CD14-positive monocyte (primary cell): Measurements from ENCODE around the gene KHK. TPM values are rescaled to one million over a fixed set of nuclear protein-coding genes. Genes with fewer than 3 reads are reported as not detected.

Experiments
- DNase-seq, 3 donors: peaks; one replicate each; pipeline ENCODE4 v3.0.0-alpha.2; 2011 to 2022
- H2AFZ ChIP-seq: 2 replicates; pipeline ENCODE4 v1.6.0; 2012; ENCODE audit warnings: mild to moderate bottlenecking, low read depth, low read length, inconsistent platforms; ENCODE audit not compliant: insufficient read depth, poor library complexity, severe bottlenecking
- H3K27ac ChIP-seq, 2 donors: 1 replicate in 1 of 2; 2 replicates in 1 of 2; pipeline ENCODE4 v1.5.1; 2012 to 2013; ENCODE audit warnings: low read length in 2 of 2, control low read depth in 1 of 2, inconsistent platforms in 1 of 2, low read depth in 1 of 2, mild to moderate bottlenecking in 1 of 2
- H3K27me3 ChIP-seq, 2 donors: one replicate each; pipeline versions ENCODE4 v1.6.0 to v1.6.1; 2011 to 2013; ENCODE audit warnings: low read length in 2 of 2; ENCODE audit not compliant: control insufficient read depth in 2 of 2, insufficient read depth in 2 of 2
- H3K36me3 ChIP-seq, 2 donors: replicated peaks in 1 of 2; 1 replicate in 1 of 2; 2 replicates in 1 of 2; pipeline versions ENCODE4 v1.5.1 to v1.6.1; 2012 to 2013; ENCODE audit warnings: low read length in 2 of 2, control low read depth in 1 of 2, inconsistent platforms in 1 of 2, mild to moderate bottlenecking in 1 of 2; ENCODE audit not compliant: insufficient read depth in 2 of 2, control insufficient read depth in 1 of 2
- H3K4me1 ChIP-seq, 2 donors: 1 replicate in 1 of 2; 2 replicates in 1 of 2; pipeline versions ENCODE4 v1.5.1 to v1.6.1; 2012 to 2013; ENCODE audit warnings: low read length in 2 of 2, control low read depth in 1 of 2, inconsistent platforms in 1 of 2, mild to moderate bottlenecking in 1 of 2, moderate library complexity in 1 of 2; ENCODE audit not compliant: insufficient read depth in 2 of 2, control insufficient read depth in 1 of 2
- H3K4me2 ChIP-seq: replicated peaks from 2 replicates; pipeline ENCODE3; 2012; ENCODE audit warnings: low read length, moderate library complexity, mild to moderate bottlenecking; ENCODE audit not compliant: poor library complexity, severe bottlenecking; ENCODE audit errors: extremely low read depth
- H3K4me3 ChIP-seq, 3 experiments: fragments of 200-600 bp in 1 of 3; sonication (generic) in 1 of 3; replicated peaks in 1 of 3; 1 replicate in 2 of 3; 2 replicates in 1 of 3; pipeline ENCODE4 v1.5.1; 2011 to 2013; ENCODE audit warnings: low read length in 3 of 3, mild to moderate bottlenecking in 3 of 3, control low read depth in 2 of 3, low read depth in 2 of 3, inconsistent platforms in 1 of 3, moderate library complexity in 1 of 3
- H3K79me2 ChIP-seq: 2 replicates; pipeline ENCODE4 v1.6.0; 2012; ENCODE audit warnings: mild to moderate bottlenecking, control low read depth, inconsistent platforms, low read length, moderate library complexity; ENCODE audit not compliant: insufficient read depth
- H3K9ac ChIP-seq: 2 replicates; pipeline ENCODE4 v1.6.0; 2017; ENCODE audit warnings: low read length, mild to moderate bottlenecking; ENCODE audit not compliant: insufficient read depth, poor library complexity, severe bottlenecking
- H3K9me3 ChIP-seq, 2 donors: replicated peaks in 1 of 2; 1 replicate in 1 of 2; 2 replicates in 1 of 2; pipeline versions ENCODE4 v1.5.1 to v1.6.1; 2012 to 2013; ENCODE audit warnings: low read length in 2 of 2, control low read depth in 1 of 2; ENCODE audit not compliant: control insufficient read depth in 1 of 2, insufficient read depth in 1 of 2
- H4K20me1 ChIP-seq: 2 replicates; pipeline ENCODE4 v1.6.0; 2012; ENCODE audit warnings: mild to moderate bottlenecking, low read length, control low read depth, moderate library complexity; ENCODE audit not compliant: insufficient read depth
- H3K27ac Mint-ChIP-seq, 7 donors: one replicate each; pipeline ENCODE4 v1.8.0; 2020; ENCODE audit warnings: mild to moderate bottlenecking in 7 of 7, mixed read lengths in 7 of 7, moderate library complexity in 6 of 7, inconsistent platforms in 2 of 7
- H3K27me3 Mint-ChIP-seq, 3 donors: one replicate each; pipeline ENCODE4 v1.8.0; 2021 to 2022; ENCODE audit warnings: low read depth in 3 of 3, mild to moderate bottlenecking in 3 of 3, mixed read lengths in 3 of 3, moderate library complexity in 3 of 3, inconsistent platforms in 1 of 3
- H3K36me3 Mint-ChIP-seq, 2 donors: one replicate each; pipeline ENCODE4 v1.8.0; 2020; ENCODE audit warnings: mixed read lengths in 2 of 2, inconsistent platforms in 1 of 2, mild to moderate bottlenecking in 1 of 2
- H3K4me1 Mint-ChIP-seq: one replicate; pipeline ENCODE4 v1.8.0; 2020; ENCODE audit warnings: mild to moderate bottlenecking, mixed read lengths
- H3K4me3 Mint-ChIP-seq, 2 donors: one replicate each; pipeline ENCODE4 v1.8.0; 2020; ENCODE audit warnings: mild to moderate bottlenecking in 2 of 2, mixed read lengths in 2 of 2, moderate library complexity in 1 of 2
- H3K9me3 Mint-ChIP-seq, 7 donors: one replicate each; pipeline ENCODE4 v1.8.0; 2020 to 2022; ENCODE audit warnings: mixed read lengths in 7 of 7, mild to moderate bottlenecking in 6 of 7, moderate library complexity in 6 of 7, inconsistent platforms in 2 of 7
- WGBS: methylation state at CpG from one replicate; pipeline ENCODE4 v1.1.5; 2013; ENCODE audit warnings: missing lambda C conversion rate; ENCODE audit not compliant: insufficient coverage; 5-methylcytosine and 5-hydroxymethylcytosine counted together
- intact Hi-C, 2 donors: fragments of 100-400 bp; cut with micrococcal nuclease; formaldehyde crosslinking; loops; one replicate each; pipeline versions ENCODE4 v1.15.0 to v1.15.1; 2023
- polyA plus RNA-seq, 3 donors: library from polyadenylated mRNA; depleted of rRNA in 1 of 3; unstranded in 2 of 3; stranded (reverse) in 1 of 3; fragments of 300-500 nt in 2 of 3; fragments of >200 nt in 1 of 3; fragmentation: Illumina TruSeq in 2 of 3; gene quantifications; 1 replicate in 2 of 3; 2 replicates in 1 of 3; pipeline ENCODE4 v1.2.3, GENCODE V29; 2012 to 2021
- TF ChIP-seq, protein P1 (sequence below): fragments of 200-600 bp; IDR thresholded peaks from one replicate; pipeline ENCODE4 v1.8.0; 2022; ENCODE audit warnings: antibody characterized with exemption, mild to moderate bottlenecking

KHK gene
- polyA plus RNA-seq, 3 donors = 3.4 to 7.3 (median 6.6) TPM

- H3K9me3 ChIP-seq = no peaks in the 10 kb centered on the region
- no peak overlapping the region for H3K4me3 ChIP-seq
- no peak overlapping the region for H3K9ac ChIP-seq
- peaks cover 0 to 5% (median 1%) of the 10 kb centered on the region in 3 donors for H3K27me3 Mint-ChIP-seq
- 98% methylated on average over 7 of the region's 19 CpGs for WGBS
- H4K20me1 ChIP-seq = no peaks in the 10 kb centered on the region
- peaks cover 21% of the 10 kb centered on the region for H3K4me1 Mint-ChIP-seq
- H3K27ac Mint-ChIP-seq = no peak overlapping the region
- H3K4me3 Mint-ChIP-seq = no peak overlapping the region
- DNase-seq = no peak
- TF ChIP-seq, protein P1, sequence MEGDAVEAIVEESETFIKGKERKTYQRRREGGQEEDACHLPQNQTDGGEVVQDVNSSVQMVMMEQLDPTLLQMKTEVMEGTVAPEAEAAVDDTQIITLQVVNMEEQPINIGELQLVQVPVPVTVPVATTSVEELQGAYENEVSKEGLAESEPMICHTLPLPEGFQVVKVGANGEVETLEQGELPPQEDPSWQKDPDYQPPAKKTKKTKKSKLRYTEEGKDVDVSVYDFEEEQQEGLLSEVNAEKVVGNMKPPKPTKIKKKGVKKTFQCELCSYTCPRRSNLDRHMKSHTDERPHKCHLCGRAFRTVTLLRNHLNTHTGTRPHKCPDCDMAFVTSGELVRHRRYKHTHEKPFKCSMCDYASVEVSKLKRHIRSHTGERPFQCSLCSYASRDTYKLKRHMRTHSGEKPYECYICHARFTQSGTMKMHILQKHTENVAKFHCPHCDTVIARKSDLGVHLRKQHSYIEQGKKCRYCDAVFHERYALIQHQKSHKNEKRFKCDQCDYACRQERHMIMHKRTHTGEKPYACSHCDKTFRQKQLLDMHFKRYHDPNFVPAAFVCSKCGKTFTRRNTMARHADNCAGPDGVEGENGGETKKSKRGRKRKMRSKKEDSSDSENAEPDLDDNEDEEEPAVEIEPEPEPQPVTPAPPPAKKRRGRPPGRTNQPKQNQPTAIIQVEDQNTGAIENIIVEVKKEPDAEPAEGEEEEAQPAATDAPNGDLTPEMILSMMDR = no peak
- peaks cover 23 to 24% of the 10 kb centered on the region in 2 donors for H3K4me1 ChIP-seq
- H3K4me2 ChIP-seq = no peak overlapping the region
- no peaks in the 10 kb centered on the region for H3K79me2 ChIP-seq
- no peaks in the 10 kb centered on the region for H3K36me3 ChIP-seq
- no peaks in the 10 kb centered on the region for H3K9me3 Mint-ChIP-seq
- H3K27ac ChIP-seq = no peak overlapping the region
- no peaks in the 10 kb centered on the region for H3K36me3 Mint-ChIP-seq
- intact Hi-C loops = loop anchor here (2.0 to 5.0 kb wide), 5 partner anchors 33 to 203 kb away; partner anchors contain the start of genes PREB (in 2 of the 2), ATRAID (in 1 of the 2), SLC5A6 (in 1 of the 2) and TRIM54 (in 1 of the 2)
- no peaks in the 10 kb centered on the region for H3K27me3 ChIP-seq
- H2AFZ ChIP-seq = no peak overlapping the region
Observed at GRCh38 chr2:27099334-27099955, 12.9 kb downstream of the KHK start.

- H3K9ac ChIP-seq = no peak overlapping the region
- no peaks in the 10 kb centered on the region for H3K9me3 Mint-ChIP-seq
- no peak overlapping the region for H3K27ac ChIP-seq
- H3K79me2 ChIP-seq = no peaks in the 10 kb centered on the region
- H3K27me3 Mint-ChIP-seq = peaks cover 0 to 5% (median 1%) of the 10 kb centered on the region in 3 donors
- H3K27ac Mint-ChIP-seq = no peak overlapping the region
- no peak overlapping the region for H2AFZ ChIP-seq
- H3K9me3 ChIP-seq = no peaks in the 10 kb centered on the region
- no peaks in the 10 kb centered on the region for H3K36me3 Mint-ChIP-seq
- peaks cover 23 to 24% of the 10 kb centered on the region in 2 donors for H3K4me1 ChIP-seq
- DNase-seq = no peak
- no peaks in the 10 kb centered on the region for H4K20me1 ChIP-seq
- H3K4me3 Mint-ChIP-seq = no peak overlapping the region
- peaks cover 21% of the 10 kb centered on the region for H3K4me1 Mint-ChIP-seq
- H3K4me3 ChIP-seq = no peak overlapping the region
- intact Hi-C loops = loop anchor here in 1 of 2 donors (5.0 kb wide), 1 partner anchor 67 kb away; no protein-coding TSS in a partner anchor
- TF ChIP-seq, protein P1 = no peak
- 92% methylated on average over 9 of the region's 10 CpGs for WGBS
- H3K36me3 ChIP-seq = no peaks in the 10 kb centered on the region
- H3K27me3 ChIP-seq = no peaks in the 10 kb centered on the region
- no peak overlapping the region for H3K4me2 ChIP-seq
Observed at GRCh38 chr2:27100036-27100435, 13.5 kb downstream of the KHK start.
